PC-3 (cell line): ENCODE results near the gene TNRC6B. TPM values are rescaled to one million over a fixed set of nuclear protein-coding genes. Genes with fewer than 3 reads are reported as not detected.
A peak's percentile ranks its signal among the peaks of the same experiment; 100 is the strongest.
"Not testable (repeated sequence)": the region's sequence is repeated elsewhere in the genome, so short reads cannot be mapped to it uniquely, and the experiment has no call there.

ENCODE experiments used
- ATAC-seq: fragments of 200-7000 bp; cut with Tn5 transposase; 2 replicates; pipeline ENCODE4 v1.9.1; 2020; ENCODE audit warnings: mild to moderate bottlenecking, moderate library complexity
- BruUV-seq: library from RNA; stranded (reverse); fragments of 400-500 nt; replicated peaks from 2 replicates; lab custom pipeline; 2021; lab: Mats Ljungman, UMichigan
- CTCF ChIA-PET: fragments of 300-600 bp; sonication (Branson Sonifier 250); formaldehyde crosslinking; loops from one replicate; lab custom pipeline; 2022; ENCODE audit warnings: antibody characterized with exemption; lab: Charles Lee
- POLR2A ChIA-PET: fragments of 300-600 bp; sonication (Branson Sonifier 250); formaldehyde crosslinking; loops from one replicate; lab custom pipeline; 2022; ENCODE audit warnings: antibody characterized with exemption; ENCODE audit not compliant: unreplicated experiment; lab: Charles Lee
- DNase-seq: peaks from one replicate; pipeline ENCODE4 v3.0.0-alpha.2; 2015
- H2AFZ ChIP-seq: fragments of 300-600 bp; sonication (generic); 2 replicates; pipeline ENCODE4 v1.6.0; 2016; ENCODE audit warnings: antibody characterized with exemption, low read length
- H3F3A ChIP-seq: fragments of 300-600 bp; sonication (generic); one replicate; pipeline ENCODE4 v1.6.0; 2017; ENCODE audit warnings: antibody characterized with exemption, low read length, control low read depth, mild to moderate bottlenecking; ENCODE audit not compliant: unreplicated experiment
- H3K27ac ChIP-seq: fragments of 300-600 bp; sonication (generic); 2 replicates; pipeline ENCODE4 v1.5.1; 2016; ENCODE audit warnings: mild to moderate bottlenecking, low read length
- H3K27me3 ChIP-seq: fragments of 300-600 bp; sonication (generic); 2 replicates; pipeline ENCODE4 v1.6.1; 2016; ENCODE audit warnings: low read length, mixed read lengths
- H3K36me3 ChIP-seq: fragments of 300-600 bp; sonication (generic); 2 replicates; pipeline ENCODE4 v1.6.1; 2016; ENCODE audit warnings: low read depth, mixed run types, low read length, mixed read lengths
- H3K4me1 ChIP-seq: fragments of 300-600 bp; sonication (generic); 2 replicates; pipeline ENCODE4 v1.5.1; 2016; ENCODE audit warnings: low read length; ENCODE audit not compliant: insufficient read depth
- H3K4me2 ChIP-seq: fragments of 300-600 bp; sonication (generic); 2 replicates; pipeline ENCODE4 v1.6.0; 2016; ENCODE audit warnings: low read length
- H3K4me3 ChIP-seq: fragments of 300-600 bp; sonication (generic); 2 replicates; pipeline ENCODE4 v1.5.1; 2016; ENCODE audit warnings: mild to moderate bottlenecking, low read length, mixed read lengths
- H3K79me2 ChIP-seq: fragments of 300-600 bp; sonication (generic); 2 replicates; pipeline ENCODE4 v1.6.1; 2017; ENCODE audit warnings: low read length, mixed read lengths
- H3K9ac ChIP-seq: fragments of 300-600 bp; sonication (generic); 2 replicates; pipeline ENCODE4 v1.6.0; 2016; ENCODE audit warnings: mild to moderate bottlenecking, low read length
- H3K9me2 ChIP-seq: fragments of 300-600 bp; sonication (generic); replicated peaks from 2 replicates; pipeline ENCODE4 v1.6.1; 2016; ENCODE audit warnings: mixed run types, low read length, mixed read lengths
- H3K9me3 ChIP-seq: fragments of 300-600 bp; sonication (generic); 2 replicates; pipeline ENCODE4 v1.6.1; 2016; ENCODE audit warnings: low read length, mixed read lengths
- H4K20me1 ChIP-seq: fragments of 300-600 bp; sonication (generic); 2 replicates; pipeline ENCODE4 v1.6.1; 2016; ENCODE audit warnings: low read length, mixed read lengths
- EZH2 ChIP-seq: fragments of 300-600 bp; sonication (generic); IDR thresholded peaks from one replicate; pipeline ENCODE4 v1.6.1; 2017; ENCODE audit warnings: antibody characterized with exemption, mild to moderate bottlenecking, low read length; ENCODE audit not compliant: unreplicated experiment
- EZH2phosphoT487 ChIP-seq: fragments of 300-600 bp; sonication (generic); IDR thresholded peaks from 2 replicates; pipeline ENCODE4 v1.6.1; 2018; ENCODE audit warnings: mild to moderate bottlenecking, antibody characterized with exemption, low read length, borderline replicate concordance
- intact Hi-C: fragments of 100-400 bp; cut with micrococcal nuclease; formaldehyde crosslinking; loops from 2 replicates; pipeline ENCODE4 v1.9.0; 2023
- total RNA-seq: library from RNA; depleted of rRNA; stranded (reverse); fragments of >200 nt; gene quantifications from 2 replicates; pipeline ENCODE4 v1.2.3, GENCODE V29; 2014
- TF ChIP-seq, protein P1 (sequence below): fragments of 300-600 bp; sonication (generic); conservative IDR thresholded peaks from 2 replicates; pipeline ENCODE4 v1.5.1; 2017; ENCODE audit warnings: antibody characterized with exemption, low read depth, mild to moderate bottlenecking, low read length

TNRC6B gene
- total RNA-seq, 1 experiment from 2014 or later, result 21.3 TPM

- H3K4me1 ChIP-seq, result peaks cover 14% of the 10 kb centered on the region
- no peak overlapping the region for H2AFZ ChIP-seq
- BruUV-seq, result no TSS peak
- CTCF ChIA-PET, result no interaction called here
- H3K4me3 ChIP-seq, result no peak overlapping the region
- H3K9me3 ChIP-seq, result no peaks in the 10 kb centered on the region
- H3K4me2 ChIP-seq, result no peak overlapping the region
- no peak overlapping the region for H3K9ac ChIP-seq
- no peaks in the 10 kb centered on the region for H3F3A ChIP-seq
- ATAC-seq (no peak), DNase-seq (no peak)
- no peaks in the 10 kb centered on the region for H3K79me2 ChIP-seq
- POLR2A ChIA-PET, result interaction anchor here (0.6 kb wide), 1 partner anchor 141 kb away, joined by 3 read pairs; no protein-coding TSS in a partner anchor
- H3K9me2 ChIP-seq, result no peaks in the 10 kb centered on the region
- intact Hi-C loops, result no loop called here
- H3K27me3 ChIP-seq, result no peaks in the 10 kb centered on the region
- H3K36me3 ChIP-seq, result no peaks in the 10 kb centered on the region
- TF ChIP-seq EZH2phosphoT487 (no peak), EZH2 (no peak)
- TF ChIP-seq, protein P1, sequence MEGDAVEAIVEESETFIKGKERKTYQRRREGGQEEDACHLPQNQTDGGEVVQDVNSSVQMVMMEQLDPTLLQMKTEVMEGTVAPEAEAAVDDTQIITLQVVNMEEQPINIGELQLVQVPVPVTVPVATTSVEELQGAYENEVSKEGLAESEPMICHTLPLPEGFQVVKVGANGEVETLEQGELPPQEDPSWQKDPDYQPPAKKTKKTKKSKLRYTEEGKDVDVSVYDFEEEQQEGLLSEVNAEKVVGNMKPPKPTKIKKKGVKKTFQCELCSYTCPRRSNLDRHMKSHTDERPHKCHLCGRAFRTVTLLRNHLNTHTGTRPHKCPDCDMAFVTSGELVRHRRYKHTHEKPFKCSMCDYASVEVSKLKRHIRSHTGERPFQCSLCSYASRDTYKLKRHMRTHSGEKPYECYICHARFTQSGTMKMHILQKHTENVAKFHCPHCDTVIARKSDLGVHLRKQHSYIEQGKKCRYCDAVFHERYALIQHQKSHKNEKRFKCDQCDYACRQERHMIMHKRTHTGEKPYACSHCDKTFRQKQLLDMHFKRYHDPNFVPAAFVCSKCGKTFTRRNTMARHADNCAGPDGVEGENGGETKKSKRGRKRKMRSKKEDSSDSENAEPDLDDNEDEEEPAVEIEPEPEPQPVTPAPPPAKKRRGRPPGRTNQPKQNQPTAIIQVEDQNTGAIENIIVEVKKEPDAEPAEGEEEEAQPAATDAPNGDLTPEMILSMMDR, result no peak
- H3K27ac ChIP-seq, result no peak overlapping the region
- no peaks in the 10 kb centered on the region for H4K20me1 ChIP-seq
Measured at GRCh38 chr22:40153192-40153591, 24.5 kb upstream of the TNRC6B start.

DNA sequence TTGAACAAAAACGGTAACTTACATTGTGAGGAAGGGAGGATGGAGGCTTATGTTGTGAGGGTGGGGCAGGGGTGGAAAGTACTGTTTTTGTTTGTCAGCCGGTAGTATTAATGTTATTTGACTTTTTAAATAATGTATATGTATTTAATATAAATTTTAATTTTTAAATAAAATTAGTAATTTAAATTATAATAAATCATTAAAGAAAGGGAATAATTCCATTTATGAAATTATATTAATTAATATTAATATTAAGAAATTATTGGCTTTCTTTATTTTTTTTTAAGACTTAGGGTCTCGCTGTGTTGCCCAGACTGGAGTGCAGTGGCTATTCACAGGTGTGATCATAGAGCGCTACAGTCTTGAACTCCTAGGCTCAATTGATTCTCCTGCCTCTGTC is 24.0 kb upstream of the TNRC6B start:
- CTCF ChIA-PET, result no interaction called here
- TF ChIP-seq EZH2 (no peak), EZH2phosphoT487 (no peak)
- TF ChIP-seq, protein P1, result no peak
- no peaks in the 10 kb centered on the region for H3K36me3 ChIP-seq
- DNase-seq, result no peak
- intact Hi-C loops, result no loop called here
- no peak overlapping the region for H3K9ac ChIP-seq
- no peak for ATAC-seq
- H3K4me3 ChIP-seq, result no peak overlapping the region
- peaks cover 14% of the 10 kb centered on the region for H3K4me1 ChIP-seq
- H3K27ac ChIP-seq, result no peak overlapping the region
- H3K79me2 ChIP-seq, result no peaks in the 10 kb centered on the region
- H3K27me3 ChIP-seq, result no peaks in the 10 kb centered on the region
- BruUV-seq, result no TSS peak
- no peaks in the 10 kb centered on the region for H3F3A ChIP-seq
- no peak overlapping the region for H3K4me2 ChIP-seq
- POLR2A ChIA-PET, result no interaction called here
- H2AFZ ChIP-seq, result no peak overlapping the region
- H3K9me2 ChIP-seq, result no peaks in the 10 kb centered on the region
- no peaks in the 10 kb centered on the region for H3K9me3 ChIP-seq
- no peaks in the 10 kb centered on the region for H4K20me1 ChIP-seq

DNA sequence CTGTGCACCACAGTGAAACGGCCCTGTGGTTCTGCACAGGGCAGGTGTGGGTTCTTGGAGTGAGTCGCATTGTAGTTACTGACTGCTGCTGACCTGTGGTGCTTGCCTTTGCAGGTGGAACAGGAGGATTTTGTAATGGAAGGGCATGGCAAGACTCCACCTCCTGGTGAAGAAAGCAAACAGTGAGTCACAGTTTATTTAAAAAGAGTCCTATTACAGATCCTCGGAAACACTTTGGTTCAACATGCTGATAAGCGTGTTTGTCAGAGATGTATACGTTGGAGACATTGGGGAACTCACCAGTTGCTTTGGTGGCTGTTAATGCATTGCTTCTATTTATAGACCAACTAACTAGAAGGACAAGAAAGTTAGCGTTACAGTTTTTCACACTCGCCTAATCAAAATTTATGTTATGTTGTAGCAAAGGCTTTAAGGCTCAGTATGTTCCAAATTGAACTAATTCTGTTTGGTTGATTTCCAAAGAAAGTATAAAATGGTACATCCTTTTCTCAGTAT is 21.7 kb upstream of the TNRC6B start:
- no peaks in the 10 kb centered on the region for H3K79me2 ChIP-seq
- H2AFZ ChIP-seq, result peak overlapping the region; percentile 63; the same call in 1 of the 2 replicates
- H3K36me3 ChIP-seq, result no peaks in the 10 kb centered on the region
- no TSS peak for BruUV-seq
- H3F3A ChIP-seq, result no peaks in the 10 kb centered on the region
- no peaks in the 10 kb centered on the region for H3K27me3 ChIP-seq
- no peaks in the 10 kb centered on the region for H3K9me2 ChIP-seq
- H4K20me1 ChIP-seq, result no peaks in the 10 kb centered on the region
- POLR2A ChIA-PET, result interaction anchor here (0.7 kb wide), 1 partner anchor 56 kb away, joined by 3 read pairs; no protein-coding TSS in a partner anchor
- intact Hi-C loops, result no loop called here
- no peak overlapping the region for H3K9ac ChIP-seq
- H3K4me2 ChIP-seq, result peak overlapping the region; percentile 58
- CTCF ChIA-PET, result no interaction called here
- peak overlapping the region; percentile 43 for H3K27ac ChIP-seq
- H3K9me3 ChIP-seq, result no peaks in the 10 kb centered on the region
- H3K4me3 ChIP-seq, result peak overlapping the region; percentile 24; the same call in 1 of the 2 replicates
- DNase-seq (peak; percentile 87), ATAC-seq (peak; percentile 96)
- no peak for TF ChIP-seq EZH2
- TF ChIP-seq, protein P1, result no peak
- H3K4me1 ChIP-seq, result peaks cover 14% of the 10 kb centered on the region

DNA sequence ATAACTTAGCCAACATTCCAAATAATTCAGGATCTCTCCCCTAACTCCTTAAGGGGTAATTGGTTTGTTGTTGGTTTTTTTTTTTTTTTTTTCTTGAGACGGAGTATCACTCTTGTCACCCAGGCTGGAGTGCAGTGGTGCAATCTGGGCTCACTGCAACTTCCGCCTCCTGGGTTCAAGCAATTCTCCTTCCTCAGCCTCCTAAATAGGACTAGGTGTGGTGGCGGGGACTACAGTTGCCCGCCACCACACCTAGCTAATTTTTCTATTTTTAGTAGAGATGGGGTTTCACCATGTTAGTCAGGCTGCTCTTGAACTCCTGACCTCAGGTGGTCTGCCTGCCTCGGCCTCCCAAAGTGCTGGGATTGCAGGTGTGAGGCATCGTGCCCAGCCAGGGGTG is 21.0 kb upstream of the TNRC6B start:
- ATAC-seq, DNase-seq, H3K4me3 ChIP-seq, H3K79me2 ChIP-seq, H3K27me3 ChIP-seq, intact Hi-C loops, H3K9ac ChIP-seq, H3K36me3 ChIP-seq, H3K9me3 ChIP-seq, BruUV-seq, H2AFZ ChIP-seq, CTCF ChIA-PET, H4K20me1 ChIP-seq, H3K9me2 ChIP-seq, H3F3A ChIP-seq, POLR2A ChIA-PET: not testable (repeated sequence)
- Histone ChIP-seq H3K4me1 (peaks cover 14% of the 10 kb centered on the region), H3K27ac (peak overlapping the region; percentile 43), H3K4me2 (peak overlapping the region; percentile 58)
